HG03432 (cell line): Measurements from ENCODE around the gene AHCYL2.

ENCODE experiments used
- ATAC-seq: cut with Tn5 transposase; IDR thresholded peaks from one replicate; pipeline ENCODE4 v1.9.1; 2021; ENCODE audit warnings: mild to moderate bottlenecking, moderate library complexity; ENCODE audit not compliant: unreplicated experiment

AHCYL2 gene

GRCh38 chr7:129376778-129377700 lies 152.2 kb downstream of the AHCYL2 start:
- ATAC-seq, result peak; percentile 63

GRCh38 chr7:129381710-129382484 lies 157.1 kb downstream of the AHCYL2 start:
- ATAC-seq, result no peak

GRCh38 chr7:129383542-129384132 lies 158.8 kb downstream of the AHCYL2 start:
- ATAC-seq, result no peak

GRCh38 chr7:129385116-129385515 lies 160.3 kb downstream of the AHCYL2 start:
- no peak for ATAC-seq

GRCh38 chr7:129385598-129385997 lies 160.8 kb downstream of the AHCYL2 start:
- ATAC-seq, result no peak

GRCh38 chr7:129386506-129386905 lies 161.7 kb downstream of the AHCYL2 start:
- ATAC-seq, result no peak

GRCh38 chr7:129387537-129387936 lies 162.7 kb downstream of the AHCYL2 start:
- no peak for ATAC-seq

GRCh38 chr7:129388333-129389098 lies 163.7 kb downstream of the AHCYL2 start:
- ATAC-seq, result no peak

- ATAC-seq, result no peak
Observed at GRCh38 chr7:129389829-129390228, 165.0 kb downstream of the AHCYL2 start.

GRCh38 chr7:129390314-129390713 lies 165.5 kb downstream of the AHCYL2 start:
- ATAC-seq, result no peak

GRCh38 chr7:129391546-129392171 lies 166.8 kb downstream of the AHCYL2 start:
- ATAC-seq, result no peak

- no peak for ATAC-seq
Observed at GRCh38 chr7:129393255-129393654, 168.4 kb downstream of the AHCYL2 start.

- no peak for ATAC-seq
Observed at GRCh38 chr7:129394101-129394500, 169.3 kb downstream of the AHCYL2 start.

- no peak for ATAC-seq
Observed at GRCh38 chr7:129394982-129395914, 170.4 kb downstream of the AHCYL2 start.

- no peak for ATAC-seq
Observed at GRCh38 chr7:129401228-129401966, 176.6 kb downstream of the AHCYL2 start.

- peak; percentile 80 for ATAC-seq
Observed at GRCh38 chr7:129401967-129402860, 177.4 kb downstream of the AHCYL2 start.

GRCh38 chr7:129405527-129405926 lies 180.7 kb downstream of the AHCYL2 start:
- ATAC-seq, result no peak
